ENCODE measurements around the gene RNF32. TPM values are rescaled to one million over a fixed set of nuclear protein-coding genes. Genes with fewer than 3 reads are reported as not detected.

Gene RNF32
- total RNA-seq, 1 experiment from 2014 or later: 0.61 TPM

DNA sequence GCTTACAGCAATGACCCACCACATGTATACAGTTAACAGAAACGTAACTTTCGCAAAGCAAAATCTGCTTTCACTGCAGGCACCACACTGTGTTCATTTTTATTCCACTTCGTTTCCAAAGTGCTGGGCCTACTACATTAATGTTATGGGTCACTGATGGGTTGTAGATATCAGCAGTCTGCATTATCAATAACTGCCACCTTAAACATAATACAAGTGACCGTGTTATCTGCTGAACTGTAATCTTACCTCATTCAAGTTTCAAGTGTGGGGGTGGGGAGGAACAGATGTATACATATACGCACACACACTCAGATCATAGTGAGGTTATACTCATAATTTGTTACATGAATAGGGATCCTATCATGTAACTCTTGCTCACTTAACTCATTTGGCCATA, 21.1 kb downstream of the RNF32 start:
- Mint-ChIP-seq H3K9me3 (no peaks in the 10 kb centered on the region), H3K27me3 (ENCODE audit: low read depth) (peaks cover 5% of the 10 kb centered on the region; the same call in 1 of the 2 replicates), H3K36me3 (no peaks in the 10 kb centered on the region), H3K27ac (no peak overlapping the region), H3K4me1 (peaks cover 23% of the 10 kb centered on the region), H3K4me3 (no peak overlapping the region)
- TF ChIP-seq ZNF317 (CRISPR knock-in tag; IDR thresholded peaks at IDR 0.05; ENCODE audit: borderline replicate concordance, low read depth) (no peak), CREB1 (CRISPR knock-in tag; IDR thresholded peaks at IDR 0.05) (no peak), PREB (CRISPR knock-in tag; IDR thresholded peaks at IDR 0.05; ENCODE audit: borderline replicate concordance) (no peak), HMGXB4 (CRISPR knock-in tag; IDR thresholded peaks at IDR 0.05) (no peak), OVOL2 (CRISPR knock-in tag; IDR thresholded peaks at IDR 0.05; ENCODE audit: borderline replicate concordance) (no peak)
- TF ChIP-seq, protein P1, sequence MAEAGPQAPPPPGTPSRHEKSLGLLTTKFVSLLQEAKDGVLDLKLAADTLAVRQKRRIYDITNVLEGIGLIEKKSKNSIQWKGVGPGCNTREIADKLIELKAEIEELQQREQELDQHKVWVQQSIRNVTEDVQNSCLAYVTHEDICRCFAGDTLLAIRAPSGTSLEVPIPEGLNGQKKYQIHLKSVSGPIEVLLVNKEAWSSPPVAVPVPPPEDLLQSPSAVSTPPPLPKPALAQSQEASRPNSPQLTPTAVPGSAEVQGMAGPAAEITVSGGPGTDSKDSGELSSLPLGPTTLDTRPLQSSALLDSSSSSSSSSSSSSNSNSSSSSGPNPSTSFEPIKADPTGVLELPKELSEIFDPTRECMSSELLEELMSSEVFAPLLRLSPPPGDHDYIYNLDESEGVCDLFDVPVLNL (CRISPR knock-in tag; IDR thresholded peaks at IDR 0.05; ENCODE audit: borderline replicate concordance, low read depth): no peak
- no peak for ATAC-seq
- ChIA-PET CTCF (interaction anchor here (0.7 kb wide), 1 partner anchor 92 kb away, joined by 3 read pairs; no protein-coding TSS in a partner anchor), POLR2A (interaction anchor here (0.6 kb wide), 1 partner anchor 91 kb away, joined by 4 read pairs; no protein-coding TSS in a partner anchor)
- DNase-seq (ENCODE audit: low spot score): no peak

DNA sequence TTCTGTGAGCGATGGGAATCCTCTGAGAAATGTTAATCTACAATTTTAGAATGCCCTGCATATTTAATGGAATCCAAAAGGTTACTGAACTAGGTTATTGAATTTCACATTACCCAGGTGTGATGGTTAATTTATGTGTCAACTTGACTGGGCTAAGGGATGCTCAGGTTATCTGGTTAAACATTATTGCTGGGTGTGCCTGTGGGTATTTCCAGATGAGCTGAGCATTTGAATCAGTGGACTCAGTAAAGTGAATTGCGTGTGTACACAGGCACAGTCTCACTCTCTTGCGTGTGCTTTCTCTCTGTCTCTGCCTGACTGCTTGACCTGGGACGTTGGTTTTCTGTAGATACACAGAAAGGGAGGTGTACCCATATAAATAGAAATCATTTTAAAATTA, 21.7 kb downstream of the RNF32 start:
- H3K9me3 Mint-ChIP-seq: no peaks in the 10 kb centered on the region
- POLR2A ChIA-PET: no interaction called here

DNA sequence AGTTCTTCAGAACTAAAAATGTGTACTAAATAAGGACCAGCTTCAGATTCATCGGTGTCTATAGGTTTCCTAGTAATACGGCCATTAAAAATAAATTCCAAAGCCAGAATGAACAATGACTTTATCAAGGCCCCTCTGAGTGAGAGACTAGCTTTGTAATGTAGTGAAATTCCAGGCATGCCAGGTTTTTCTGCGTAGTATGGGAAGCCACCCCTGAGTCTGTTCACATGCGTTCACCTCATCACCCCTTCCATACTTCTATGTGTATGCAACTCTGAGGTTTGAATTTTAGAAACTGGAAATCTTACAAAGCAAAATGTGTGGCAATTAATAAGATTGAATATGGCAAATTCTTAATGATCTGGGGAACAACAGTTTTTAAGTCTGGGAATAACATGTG, 24.5 kb downstream of the RNF32 start:
- CTCF ChIA-PET: interaction anchor here (0.9 to 1.8 kb wide), 4 partner anchors 11 to 104 kb away, joined by 3 to 7 read pairs (median 5); no protein-coding TSS in a partner anchor
- H3K36me3 Mint-ChIP-seq: 0 out of 2 replicates have a peak, but pooled peaks cover 4% of the 10 kb centered on the region
- TF ChIP-seq PREB (CRISPR knock-in tag; IDR thresholded peaks at IDR 0.05; ENCODE audit: borderline replicate concordance) (no peak), MAX (CRISPR knock-in tag; IDR thresholded peaks at IDR 0.05) (no peak), ELF4 (CRISPR knock-in tag; IDR thresholded peaks at IDR 0.05; ENCODE audit: low read depth) (no peak), NFE2L1 (CRISPR knock-in tag; IDR thresholded peaks at IDR 0.05) (no peak), SMAD3 (CRISPR knock-in tag; IDR thresholded peaks at IDR 0.05; ENCODE audit: borderline replicate concordance) (no peak)
- ATAC-seq (peak; percentile 73), DNase-seq (ENCODE audit: low spot score) (no peak)
- H3K27me3 Mint-ChIP-seq (ENCODE audit: low read depth): peaks cover 8% of the 10 kb centered on the region
- POLR2A ChIA-PET: no interaction called here
- H3K27ac Mint-ChIP-seq: peak overlapping the region; percentile 88
- H3K9me3 Mint-ChIP-seq: no peaks in the 10 kb centered on the region
- H3K4me1 Mint-ChIP-seq: peaks cover 33% of the 10 kb centered on the region
- no peak overlapping the region for H3K4me3 Mint-ChIP-seq

More for the DNA sequence above, 21.7 kb downstream of the RNF32 start:
- TF ChIP-seq GTF2I (CRISPR knock-in tag; conservative IDR thresholded peaks at IDR 0.05) (no peak), CREB1 (CRISPR knock-in tag; IDR thresholded peaks at IDR 0.05) (no peak)
- CTCF ChIA-PET: no interaction called here
- Mint-ChIP-seq H3K27me3 (ENCODE audit: low read depth) (peaks cover 5% of the 10 kb centered on the region; the same call in 1 of the 2 replicates), H3K4me1 (peaks cover 29% of the 10 kb centered on the region), H3K36me3 (no peaks in the 10 kb centered on the region), H3K4me3 (no peak overlapping the region), H3K27ac (no peak overlapping the region)
- DNase-seq (ENCODE audit: low spot score) (no peak), ATAC-seq (no peak)

Data from WTC11 (cell line).